BE2C (cell line): ENCODE data around the gene HMGXB4.

Source experiments
- DNase-seq: peaks from one replicate; pipeline ENCODE4 v3.0.0-alpha.2; 2020
- H3K27me3 ChIP-seq: fragments of 250-450 bp; sonication (Bioruptor Pico); 2 replicates; pipeline ENCODE4 v1.5.1; 2020; ENCODE audit warnings: mild to moderate bottlenecking
- H3K36me3 ChIP-seq: fragments of 250-450 bp; sonication (Bioruptor Pico); 2 replicates; pipeline ENCODE4 v1.5.1; 2020; ENCODE audit warnings: mild to moderate bottlenecking
- H3K4me1 ChIP-seq: fragments of 250-450 bp; sonication (Bioruptor Pico); 2 replicates; pipeline ENCODE4 v1.5.1; 2020
- H3K4me3 ChIP-seq: 2 replicates; pipeline ENCODE4 v1.5.1; 2011; ENCODE audit warnings: low read depth, low read length
- H3K9me3 ChIP-seq: fragments of 250-450 bp; sonication (Bioruptor Pico); 2 replicates; pipeline ENCODE4 v1.5.1; 2020
- TF ChIP-seq, protein P1 (sequence below): IDR thresholded peaks from 2 replicates; pipeline ENCODE4 v1.5.1; 2012; ENCODE audit warnings: mild to moderate bottlenecking, low read depth, low read length

Gene HMGXB4

DNA sequence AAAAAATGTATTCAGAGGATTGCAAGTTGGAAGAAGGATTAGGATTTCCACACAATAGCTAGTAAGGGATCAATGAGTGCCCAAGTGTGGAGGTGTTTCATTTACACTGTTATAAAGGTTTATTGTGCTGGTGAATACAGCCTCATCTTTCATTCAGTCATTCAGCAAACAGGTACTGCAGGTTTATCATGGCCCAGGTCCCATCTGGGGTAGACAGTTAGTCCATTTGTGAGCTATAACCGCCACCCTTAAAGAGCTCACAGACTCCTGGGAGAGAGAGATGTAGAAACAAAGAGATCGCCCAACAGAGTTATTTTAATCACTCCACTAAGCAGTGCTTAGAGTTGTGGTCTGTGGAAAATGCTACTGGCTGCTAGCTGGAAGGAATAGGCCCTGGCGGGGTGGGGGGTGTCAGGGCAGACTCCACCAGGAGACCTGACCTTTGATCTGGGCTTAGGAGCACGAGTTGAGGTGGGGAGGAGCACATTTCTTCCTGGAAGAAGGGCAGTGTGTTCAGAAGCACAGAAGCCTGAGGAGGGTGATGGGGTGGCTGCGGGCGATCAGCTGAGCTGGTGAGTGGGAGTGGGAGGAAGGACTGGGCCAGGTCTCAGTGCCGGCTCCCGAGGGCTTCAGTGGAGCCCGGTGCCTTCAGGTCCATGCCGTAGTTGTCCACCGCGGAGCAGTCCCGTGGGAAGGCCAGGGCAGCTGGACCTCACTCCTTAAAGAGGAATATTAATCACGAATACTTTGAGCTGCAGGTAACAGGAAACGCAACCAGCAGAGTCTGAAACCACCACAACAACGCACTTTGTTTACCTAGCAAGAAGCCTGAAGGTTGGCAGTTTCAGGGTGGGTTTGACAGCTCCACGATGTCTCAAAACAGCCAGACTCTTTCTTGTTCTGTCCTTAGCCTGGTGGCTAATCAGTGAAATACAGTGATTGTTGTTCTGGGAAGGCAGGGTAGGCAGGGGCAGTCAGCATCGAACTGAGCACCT is 53.6 kb downstream of the HMGXB4 start:
- Histone ChIP-seq H3K27me3 (no peaks in the 10 kb centered on the region), H3K36me3 (no peaks in the 10 kb centered on the region), H3K4me1 (peaks cover 10% of the 10 kb centered on the region), H3K4me3 (no peak overlapping the region), H3K9me3 (no peaks in the 10 kb centered on the region)
- no peak for DNase-seq
- TF ChIP-seq, protein P1, sequence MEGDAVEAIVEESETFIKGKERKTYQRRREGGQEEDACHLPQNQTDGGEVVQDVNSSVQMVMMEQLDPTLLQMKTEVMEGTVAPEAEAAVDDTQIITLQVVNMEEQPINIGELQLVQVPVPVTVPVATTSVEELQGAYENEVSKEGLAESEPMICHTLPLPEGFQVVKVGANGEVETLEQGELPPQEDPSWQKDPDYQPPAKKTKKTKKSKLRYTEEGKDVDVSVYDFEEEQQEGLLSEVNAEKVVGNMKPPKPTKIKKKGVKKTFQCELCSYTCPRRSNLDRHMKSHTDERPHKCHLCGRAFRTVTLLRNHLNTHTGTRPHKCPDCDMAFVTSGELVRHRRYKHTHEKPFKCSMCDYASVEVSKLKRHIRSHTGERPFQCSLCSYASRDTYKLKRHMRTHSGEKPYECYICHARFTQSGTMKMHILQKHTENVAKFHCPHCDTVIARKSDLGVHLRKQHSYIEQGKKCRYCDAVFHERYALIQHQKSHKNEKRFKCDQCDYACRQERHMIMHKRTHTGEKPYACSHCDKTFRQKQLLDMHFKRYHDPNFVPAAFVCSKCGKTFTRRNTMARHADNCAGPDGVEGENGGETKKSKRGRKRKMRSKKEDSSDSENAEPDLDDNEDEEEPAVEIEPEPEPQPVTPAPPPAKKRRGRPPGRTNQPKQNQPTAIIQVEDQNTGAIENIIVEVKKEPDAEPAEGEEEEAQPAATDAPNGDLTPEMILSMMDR = no peak

DNA sequence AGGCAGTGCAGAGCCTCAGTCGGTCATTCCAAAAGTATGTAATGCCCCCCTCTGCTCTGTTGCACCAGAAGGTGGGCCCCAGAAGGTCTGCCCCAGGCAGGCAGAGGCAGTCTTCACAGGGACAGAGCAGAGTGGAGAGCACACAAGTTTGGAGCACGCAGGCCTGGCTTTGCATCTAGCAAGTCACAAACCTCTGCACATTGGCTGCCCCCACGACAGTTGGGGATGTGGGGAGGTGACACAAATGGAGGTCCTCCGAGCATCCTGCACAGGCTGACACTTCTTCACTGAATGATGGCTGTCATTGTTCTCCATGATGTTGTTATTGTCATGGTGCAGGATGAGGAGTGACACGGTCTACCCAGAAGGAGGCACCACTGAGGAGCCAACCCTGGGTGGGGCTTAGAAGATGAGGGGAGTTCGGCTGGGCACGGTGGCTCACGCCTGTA is 54.3 kb downstream of the HMGXB4 start:
- no peaks in the 10 kb centered on the region for H3K9me3 ChIP-seq
- TF ChIP-seq, protein P1 = no peak
- no peaks in the 10 kb centered on the region for H3K27me3 ChIP-seq
- no peak for DNase-seq
- H3K4me3 ChIP-seq = no peak overlapping the region
- H3K36me3 ChIP-seq = no peaks in the 10 kb centered on the region
- H3K4me1 ChIP-seq = peaks cover 16% of the 10 kb centered on the region

DNA sequence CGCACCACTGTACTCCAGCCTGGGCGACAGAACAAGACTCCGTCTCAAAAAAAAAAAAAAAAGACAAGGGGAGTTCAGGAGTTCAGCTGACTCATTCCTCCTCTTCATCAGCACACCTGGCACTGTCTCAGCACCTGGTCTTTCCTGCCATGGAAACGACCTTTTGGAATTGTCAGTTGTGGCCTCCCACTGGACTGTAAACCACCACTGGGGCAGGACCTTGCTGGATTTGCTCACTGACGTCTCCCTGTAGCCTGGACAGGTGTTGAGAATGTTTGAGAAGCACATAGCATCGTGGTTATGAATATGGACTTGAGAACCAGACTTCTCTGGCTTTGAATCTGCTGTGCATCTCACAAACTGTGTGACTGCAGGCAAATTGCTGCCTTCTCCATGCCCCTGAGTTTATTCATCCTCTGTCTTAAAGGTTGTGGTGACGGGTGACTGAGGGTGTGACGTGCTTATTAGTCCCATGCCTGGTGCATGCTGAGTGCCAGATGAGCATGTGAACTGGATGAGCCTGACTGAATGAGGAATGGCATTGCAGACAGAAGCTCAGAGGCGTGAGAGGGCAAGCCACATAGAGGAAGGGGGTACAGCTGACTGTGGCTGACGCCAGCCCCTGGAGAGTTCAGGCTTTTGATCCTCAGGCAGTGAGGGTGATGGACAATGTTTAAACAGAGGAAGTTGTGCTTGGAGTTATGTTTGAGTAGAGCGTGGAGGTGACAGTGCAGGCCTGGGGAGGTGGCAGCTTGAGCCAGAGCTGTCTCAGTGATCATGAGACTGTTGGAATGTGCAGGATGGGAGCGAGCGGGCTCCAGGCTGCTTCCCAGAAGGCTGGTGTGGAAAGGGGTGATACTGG is 55.1 kb downstream of the HMGXB4 start:
- Histone ChIP-seq H3K36me3 (no peaks in the 10 kb centered on the region), H3K4me3 (no peak overlapping the region), H3K27me3 (no peaks in the 10 kb centered on the region), H3K9me3 (no peaks in the 10 kb centered on the region), H3K4me1 (peaks cover 16% of the 10 kb centered on the region)
- TF ChIP-seq, protein P1 = no peak
- no peak for DNase-seq

DNA sequence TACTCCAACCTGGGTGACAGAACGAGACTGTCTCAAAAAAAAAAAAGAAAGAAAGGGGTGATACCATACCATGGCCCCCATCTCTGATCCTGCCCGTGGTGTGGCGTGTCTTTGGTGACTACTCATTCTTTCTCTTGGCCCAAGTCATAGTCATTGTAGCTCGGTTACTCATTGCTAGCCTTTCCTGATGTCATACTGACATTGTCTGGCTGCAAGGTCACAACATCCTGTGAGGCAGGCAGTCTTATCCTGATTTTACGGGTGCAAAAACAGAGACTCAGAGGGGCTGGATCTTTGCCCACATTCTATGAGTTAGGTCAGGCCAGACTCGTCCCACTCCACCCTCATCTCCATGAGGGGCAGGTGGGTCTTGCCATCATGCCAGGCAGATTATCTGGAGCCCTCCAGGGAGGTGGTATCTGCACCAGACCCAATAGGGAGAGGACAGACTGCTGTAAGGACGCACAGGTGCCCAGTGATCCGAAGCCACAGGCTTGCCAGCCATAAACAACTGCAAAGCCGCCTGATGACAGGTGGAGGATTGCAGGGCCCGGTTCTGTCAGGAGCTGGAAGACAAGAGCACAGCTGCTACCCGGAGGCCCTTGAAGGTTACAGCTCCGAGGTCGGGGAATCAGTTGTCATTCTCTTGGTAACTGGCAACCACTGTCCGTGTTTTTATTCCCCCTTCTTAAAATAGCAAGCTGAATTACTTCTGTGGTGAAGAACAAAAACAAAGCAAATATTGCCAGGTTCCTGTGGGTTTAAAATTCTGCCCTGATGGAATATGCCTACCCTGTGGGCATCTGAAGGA is 56.2 kb downstream of the HMGXB4 start:
- peak; percentile 46 for DNase-seq
- peaks cover 16% of the 10 kb centered on the region for H3K4me1 ChIP-seq
- no peaks in the 10 kb centered on the region for H3K9me3 ChIP-seq

More for the DNA sequence above, 56.2 kb downstream of the HMGXB4 start:
- Histone ChIP-seq H3K4me3 (no peak overlapping the region), H3K36me3 (no peaks in the 10 kb centered on the region), H3K27me3 (no peaks in the 10 kb centered on the region)
- TF ChIP-seq, protein P1 = no peak
